ENCODE data around the gene CYP3A4.

GRCh38 chr7:99806839-99807478 is 23.0 kb upstream of the CYP3A4 start:
- TF ChIP-seq POLR2A (IDR thresholded peaks at IDR 0.05; ENCODE audit: low read depth, low read length) (no peak), POLR2AphosphoS5 (IDR thresholded peaks at IDR 0.05; ENCODE audit: low read depth, low read length) (no peak), TAF1 (IDR thresholded peaks at IDR 0.05; ENCODE audit: borderline replicate concordance, low read depth, low read length) (no peak)

All from GM12892 (cell line).